Hepatic stellate cell (primary cell): Measurements from ENCODE around the gene TAS1R3.

Experiments used
- DNase-seq: peaks from one replicate; pipeline ENCODE4 v3.0.0; 2011; ENCODE audit warnings: low spot score

Gene TAS1R3

DNA sequence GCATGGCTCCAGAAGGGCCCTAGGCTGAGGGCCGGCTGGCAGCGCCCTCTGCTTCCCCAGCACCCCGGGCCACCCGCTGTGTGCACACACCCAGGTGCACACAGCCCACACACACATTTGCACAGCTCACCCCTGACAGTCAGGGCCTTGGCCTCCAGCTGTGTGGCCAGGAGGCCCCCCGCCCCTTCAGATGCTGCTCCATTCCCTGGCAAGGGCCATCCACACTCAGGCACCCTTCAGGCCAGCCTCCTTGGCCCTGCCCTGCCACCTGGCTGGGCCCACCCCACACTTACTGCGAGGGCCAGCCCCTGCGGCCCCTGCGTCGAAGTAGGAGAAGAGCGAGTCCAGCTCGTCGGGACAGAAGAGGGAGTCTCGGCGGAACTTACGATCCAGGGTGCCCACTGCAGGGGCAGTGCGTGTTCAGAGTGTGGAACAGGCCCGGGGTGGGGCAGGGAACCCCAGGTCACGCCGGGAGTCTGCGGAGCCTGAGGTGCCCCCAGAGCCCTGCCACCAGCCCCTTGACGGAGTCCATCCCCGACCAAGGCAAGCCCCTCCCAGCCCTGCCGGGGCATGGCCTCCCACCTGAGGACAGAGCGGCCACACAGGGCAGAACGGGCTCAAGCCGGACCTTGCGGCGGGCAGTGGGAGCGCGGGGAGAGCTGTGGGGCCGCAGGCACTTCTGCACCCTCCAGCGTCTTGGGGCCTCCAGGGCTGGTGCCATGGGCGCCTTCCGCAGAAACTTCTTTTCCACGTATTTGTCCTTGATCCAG lies 35.7 kb upstream of the TAS1R3 start:
- DNase-seq = no peak

DNA sequence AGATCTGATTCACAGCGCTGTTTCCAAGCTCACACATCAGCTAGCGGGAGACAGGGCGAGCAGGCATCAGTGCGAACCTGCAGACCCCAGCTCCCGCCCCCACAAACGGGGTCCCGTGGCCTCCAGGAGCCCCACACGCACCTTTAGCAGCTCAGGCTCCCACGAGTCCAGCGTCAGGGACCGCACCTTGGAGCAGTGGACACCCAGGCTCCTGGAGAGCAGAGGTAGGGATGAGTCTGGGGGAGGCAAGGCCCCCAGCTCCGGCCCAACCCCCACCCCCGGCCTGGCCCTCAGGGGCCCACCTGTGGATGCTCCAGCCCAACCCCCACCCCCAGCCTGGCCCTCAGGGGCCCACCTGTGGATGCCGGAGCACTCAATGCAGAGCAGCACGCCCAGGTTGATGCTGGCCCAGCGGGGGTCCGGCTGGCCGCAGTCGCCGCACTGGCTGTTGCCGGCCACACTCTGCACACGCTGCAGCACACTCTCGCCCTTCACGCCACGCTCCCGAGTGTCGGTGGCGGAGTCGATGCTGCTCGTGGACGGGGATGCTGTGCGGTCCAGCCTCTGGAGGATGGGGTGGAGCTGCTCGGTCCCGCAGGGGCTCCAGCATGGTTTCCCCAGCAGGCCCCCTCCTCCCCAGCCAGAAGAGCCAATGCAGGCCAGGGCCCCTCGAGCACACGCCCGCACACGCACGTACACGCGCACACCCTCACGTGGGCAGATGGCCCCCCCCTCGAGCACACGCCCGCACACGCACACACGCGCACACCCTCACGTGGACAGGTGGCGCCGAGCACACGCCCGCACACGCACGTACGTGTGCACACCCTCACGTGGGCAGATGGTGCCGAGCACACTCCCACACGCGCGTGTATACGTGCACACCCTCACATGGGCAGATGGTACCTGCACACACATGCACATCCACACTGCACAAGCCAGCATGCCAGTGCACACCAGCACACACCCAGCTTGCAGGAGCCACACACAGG lies 34.7 kb upstream of the TAS1R3 start:
- DNase-seq = no peak

DNA sequence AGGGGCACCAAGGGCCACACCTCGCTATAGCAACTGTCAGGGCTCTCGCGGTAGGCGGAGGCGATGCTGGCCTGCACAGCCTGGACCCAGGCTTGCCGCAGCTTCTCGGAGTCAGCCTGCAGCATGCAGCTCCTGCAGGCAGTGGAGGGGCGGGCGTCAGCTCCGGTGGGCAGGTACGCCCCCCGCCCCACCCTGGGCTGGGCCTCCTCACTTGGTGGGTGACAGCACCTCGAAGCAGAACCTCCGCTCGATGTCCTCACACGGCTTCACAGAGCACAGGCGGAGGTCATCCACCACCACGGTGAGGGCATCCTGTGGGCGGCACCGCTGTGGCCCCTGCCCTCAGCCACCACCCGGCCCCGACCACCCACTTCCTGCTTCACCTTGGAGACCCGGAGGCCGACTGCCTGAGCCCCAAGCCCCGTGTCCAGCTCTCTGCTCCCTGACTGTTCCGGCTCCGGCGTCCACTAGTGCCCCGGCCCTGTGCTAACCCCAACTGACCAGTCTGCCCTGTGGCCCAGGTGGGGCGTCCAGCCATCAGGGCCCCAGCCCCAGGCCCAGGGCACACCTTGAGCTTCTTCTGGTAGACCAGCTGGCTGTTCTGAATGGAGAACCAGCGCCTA lies 33.2 kb upstream of the TAS1R3 start:
- DNase-seq = no peak

DNA sequence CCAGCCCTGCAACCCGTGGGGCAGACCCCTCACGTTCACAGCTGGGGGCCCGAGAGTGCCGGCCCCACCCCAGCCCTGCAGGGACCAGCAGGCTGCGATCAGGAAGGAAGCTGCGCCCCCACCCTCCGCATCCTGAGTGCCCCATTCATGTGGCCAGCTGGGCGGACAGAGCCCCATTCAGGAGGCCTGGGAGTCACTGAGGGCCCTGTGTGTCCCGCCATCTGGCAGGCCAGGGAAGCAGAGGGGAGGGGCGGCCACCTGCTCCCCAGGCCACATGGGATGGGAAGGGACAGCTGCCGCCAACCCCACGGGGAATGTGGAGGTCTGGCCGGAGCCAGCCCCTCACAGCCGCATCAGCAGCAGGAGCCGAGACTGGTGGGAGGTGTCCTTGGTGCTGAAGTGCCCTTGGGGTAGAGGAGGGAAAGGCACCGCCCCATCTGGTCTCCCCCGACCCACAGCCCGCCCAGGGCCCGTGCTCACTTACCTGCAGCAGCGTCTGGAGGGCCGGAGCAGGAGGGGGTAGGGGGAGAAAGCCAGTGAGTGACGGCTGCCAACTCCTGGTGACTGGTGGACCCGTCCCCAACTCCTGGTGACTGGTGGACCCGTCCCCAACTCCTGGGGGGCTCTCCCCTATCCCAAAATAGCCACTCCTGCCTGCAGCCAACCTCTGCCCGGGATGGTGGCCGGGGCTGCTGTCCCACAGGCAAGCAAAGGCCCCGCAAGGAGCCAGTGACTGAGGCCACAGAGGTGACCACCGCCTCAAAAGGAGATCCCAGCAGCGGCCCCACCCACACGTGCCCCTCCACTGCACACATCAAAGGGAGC lies 32.0 kb upstream of the TAS1R3 start:
- DNase-seq = no peak

DNA sequence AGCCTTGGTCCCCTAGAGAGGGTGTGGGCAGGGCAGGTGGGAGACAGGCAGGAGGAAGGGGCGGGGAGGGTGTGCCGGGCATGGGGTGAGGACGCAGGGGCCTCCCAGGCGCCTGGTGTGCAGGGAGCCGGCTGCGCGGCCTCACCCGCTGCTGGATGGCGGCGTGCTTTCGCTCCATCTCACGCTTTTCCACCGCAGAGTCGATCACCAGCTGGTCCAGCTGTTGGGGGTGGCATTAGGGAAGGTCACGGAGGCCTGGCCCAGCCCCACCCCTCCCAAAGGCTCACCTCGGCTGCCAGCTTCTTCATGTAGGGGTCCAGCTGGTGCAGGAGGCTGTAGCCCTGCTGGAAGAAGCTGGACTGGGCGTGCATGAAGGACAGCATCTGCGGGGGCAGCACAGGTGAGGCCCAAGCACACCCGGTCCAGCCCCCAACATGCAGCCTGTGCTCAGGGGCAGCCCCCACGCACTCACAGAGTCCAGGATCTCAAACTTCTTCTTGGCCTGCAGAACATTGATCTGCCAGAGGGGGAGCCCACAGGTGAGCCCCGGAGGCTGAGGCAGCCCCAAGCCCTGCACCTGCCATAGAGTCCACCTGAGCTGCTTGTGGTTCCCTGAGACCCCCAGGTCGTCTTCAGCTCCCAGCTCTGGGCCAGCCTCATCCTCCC lies 31.3 kb upstream of the TAS1R3 start:
- DNase-seq = no peak

DNA sequence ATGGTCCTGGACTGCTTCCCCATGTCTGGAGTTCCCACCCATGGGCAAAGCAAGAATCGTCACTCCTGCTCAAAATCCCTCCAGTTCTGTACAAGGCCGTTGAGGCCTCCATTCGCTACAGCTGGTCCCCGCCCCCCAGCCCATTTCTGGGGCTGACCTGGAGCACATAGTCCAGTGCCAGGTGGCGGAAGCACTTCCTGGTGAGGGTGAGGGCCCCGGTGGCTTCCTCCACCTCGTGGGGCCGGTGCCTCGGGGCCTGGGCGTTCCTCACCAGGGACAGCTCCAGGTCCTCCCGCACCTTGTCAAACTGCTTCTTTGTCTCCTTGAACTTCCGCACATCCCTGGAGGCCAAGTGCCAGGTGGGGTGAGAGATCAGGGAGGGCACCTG lies 30.7 kb upstream of the TAS1R3 start:
- no peak for DNase-seq

DNA sequence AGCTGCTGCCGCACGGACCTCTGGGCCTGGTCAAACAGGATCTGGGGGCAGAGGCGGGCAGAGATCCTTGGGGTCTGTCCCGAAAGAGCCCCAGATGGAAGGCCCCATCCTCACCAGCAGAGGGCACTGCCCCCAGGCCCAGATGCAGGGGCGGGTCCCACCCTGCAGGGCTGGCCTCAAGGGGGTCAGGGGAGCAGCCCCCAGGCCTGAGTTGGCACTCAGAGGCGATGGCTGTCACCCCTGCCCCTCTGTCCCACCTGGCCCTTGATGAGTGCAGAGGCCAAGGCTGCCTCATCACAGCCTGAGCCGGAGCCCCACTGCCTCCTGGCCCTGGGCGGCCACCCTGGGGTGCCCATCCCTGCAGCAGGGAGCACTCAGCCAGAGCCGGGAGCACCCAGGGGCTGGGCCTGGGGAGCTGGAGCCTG lies 29.1 kb upstream of the TAS1R3 start:
- DNase-seq = no peak

DNA sequence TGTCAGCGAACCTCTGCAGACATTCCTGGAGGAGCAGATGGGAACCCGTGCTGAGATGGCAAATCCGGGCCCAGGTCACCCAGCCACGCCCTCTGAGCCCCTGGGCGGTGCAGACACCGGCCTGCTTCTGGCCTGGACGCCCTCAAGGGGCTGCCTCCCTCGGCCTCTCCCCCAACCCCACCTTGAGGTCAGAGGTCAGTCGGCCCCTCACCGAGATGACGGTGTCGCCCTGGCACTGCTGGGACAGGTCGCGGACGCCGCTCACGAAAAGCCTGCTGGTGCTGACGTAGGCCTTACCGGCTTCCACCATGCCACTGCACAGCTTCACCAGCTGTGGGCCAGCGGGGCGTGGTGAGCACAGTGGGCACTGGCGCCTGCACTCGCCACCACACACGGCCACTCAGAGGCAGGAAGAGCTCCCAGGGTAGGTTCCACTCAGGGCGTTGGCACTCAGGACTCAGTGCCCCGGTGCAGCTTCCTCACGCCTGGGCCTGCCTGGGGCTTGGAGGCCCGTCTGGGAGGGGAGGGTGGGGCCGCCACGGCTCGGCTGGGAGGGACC lies 28.1 kb upstream of the TAS1R3 start:
- DNase-seq = no peak

DNA sequence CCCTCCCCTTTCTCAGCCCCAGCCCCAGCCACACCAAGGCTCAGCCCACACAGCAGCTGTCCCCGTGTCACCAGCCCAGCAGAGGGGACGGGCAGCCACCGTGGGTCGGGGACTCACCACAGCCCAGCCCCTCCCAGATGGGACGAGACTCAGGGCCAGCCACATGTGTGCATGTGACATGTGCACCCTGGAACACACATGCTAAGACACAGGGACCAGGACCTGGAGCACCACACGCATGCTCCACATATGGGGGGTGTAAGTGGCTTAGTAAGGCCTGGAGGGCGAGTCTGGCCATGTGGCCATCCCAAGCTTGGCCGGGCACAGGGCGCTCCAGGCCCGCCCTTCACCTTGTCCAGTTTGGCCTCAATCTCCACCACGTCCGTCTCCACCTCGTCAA lies 27.3 kb upstream of the TAS1R3 start:
- no peak for DNase-seq

DNA sequence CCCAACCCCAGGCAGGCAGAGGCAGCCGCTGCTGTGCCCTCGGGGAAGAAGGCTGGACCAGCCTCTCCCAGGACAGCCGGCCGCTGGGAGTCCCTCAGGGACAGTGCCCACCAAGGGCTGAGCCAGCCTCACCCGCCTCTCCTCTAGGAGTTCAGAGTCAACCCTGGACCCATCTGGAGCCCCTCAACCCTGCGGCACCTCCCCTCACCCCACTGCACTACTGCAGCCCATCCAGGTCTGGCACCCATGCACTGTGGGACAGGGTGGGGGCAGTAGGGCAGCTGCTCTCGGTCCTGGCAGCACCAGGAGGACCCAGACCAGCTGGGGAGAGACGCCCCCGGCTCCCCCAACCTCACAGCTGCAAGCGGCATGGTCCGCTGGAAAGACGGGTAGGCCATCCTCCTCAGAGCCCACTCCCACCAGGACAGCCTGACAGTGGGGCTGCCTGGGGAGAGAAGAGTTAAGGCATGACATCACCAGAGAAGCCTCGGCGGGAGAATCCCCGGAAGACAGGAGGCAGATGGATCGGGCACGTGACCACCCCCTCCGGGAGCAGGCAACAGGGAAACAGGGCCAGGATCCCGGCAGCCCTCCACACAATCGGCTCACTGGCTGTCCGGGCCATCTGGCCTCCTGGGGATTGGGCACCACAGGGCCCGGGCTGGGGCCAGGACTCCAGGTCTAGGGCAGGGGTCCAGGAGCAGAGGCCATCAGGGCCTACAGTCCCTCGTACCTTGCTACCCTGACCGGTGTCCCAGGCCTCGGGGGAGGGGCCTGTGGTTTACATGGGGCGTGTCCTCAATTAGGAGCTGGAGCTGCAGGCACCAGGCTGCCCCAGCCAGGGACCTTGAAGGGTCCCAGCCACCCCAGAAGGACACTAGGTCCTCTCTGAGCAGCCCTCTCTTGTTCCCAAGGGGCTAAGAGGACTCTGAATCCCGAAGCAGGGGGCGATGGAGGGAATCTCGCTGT lies 26.5 kb upstream of the TAS1R3 start:
- peak; percentile 93 for DNase-seq

DNA sequence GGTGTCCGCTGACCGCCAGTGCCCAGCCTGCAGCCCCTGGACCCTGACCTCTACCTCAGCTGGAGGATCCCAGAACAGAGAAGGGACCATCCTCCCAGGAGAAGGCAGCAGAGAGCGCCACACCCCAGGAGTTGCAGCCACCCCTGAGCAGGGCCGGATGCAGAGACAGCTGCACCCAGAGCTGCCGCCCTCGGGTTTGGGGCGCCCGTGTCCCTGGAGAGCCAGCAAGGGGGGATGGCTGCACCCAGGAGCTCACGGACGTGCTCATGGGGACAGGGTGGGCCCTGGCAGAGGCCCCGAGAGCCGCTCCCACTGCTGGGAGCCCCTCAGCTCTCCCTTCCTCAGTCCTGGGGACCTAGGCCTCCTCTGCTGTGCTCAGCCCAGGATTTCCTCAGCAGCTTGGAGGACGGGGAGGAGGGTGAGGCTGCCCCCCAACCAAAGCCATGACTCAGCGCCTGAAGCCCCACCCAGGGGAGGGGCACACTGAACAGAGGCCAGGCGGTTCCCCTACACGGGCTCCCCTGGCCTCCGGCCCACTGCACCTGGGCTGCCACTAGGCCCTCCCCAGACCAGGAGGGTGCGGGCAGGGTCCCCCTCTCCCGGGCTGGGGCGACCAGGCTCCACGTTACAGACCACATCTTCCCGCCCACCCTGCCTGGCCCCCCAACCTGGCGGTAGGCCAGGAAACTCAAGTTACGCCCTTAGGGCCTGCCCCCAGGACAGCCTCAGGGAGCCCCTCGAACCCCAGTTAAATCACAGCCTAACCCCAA lies 25.6 kb upstream of the TAS1R3 start:
- DNase-seq = peak; percentile 87

DNA sequence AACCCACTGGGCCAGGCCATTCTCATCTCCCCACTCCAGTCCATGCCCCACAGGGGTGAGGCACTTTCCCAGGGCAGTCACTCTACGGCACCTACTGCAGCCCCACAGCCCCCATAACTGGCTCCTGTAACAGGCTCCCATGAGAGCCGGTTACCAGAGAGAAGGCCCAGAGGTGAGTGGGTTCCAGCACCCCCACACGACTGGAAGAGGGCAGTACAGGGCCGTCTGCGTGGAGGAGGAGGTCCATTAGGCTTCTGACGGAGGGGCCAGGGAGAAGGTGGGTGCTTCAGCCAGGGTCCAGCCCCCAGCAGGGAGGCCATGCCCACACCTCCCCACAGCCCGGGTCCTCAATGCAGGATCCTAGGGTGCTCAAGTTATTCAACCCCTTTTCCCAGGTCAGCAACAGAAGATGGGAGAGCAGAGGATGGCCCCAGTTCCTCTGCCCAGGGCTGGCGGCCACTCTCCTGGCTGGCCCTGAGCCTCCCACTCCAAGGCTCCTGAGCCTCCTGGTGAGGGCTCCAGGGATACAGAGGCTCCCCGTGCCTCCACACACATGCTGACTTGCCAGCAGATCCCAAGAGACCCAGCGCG lies 24.9 kb upstream of the TAS1R3 start:
- no peak for DNase-seq

DNA sequence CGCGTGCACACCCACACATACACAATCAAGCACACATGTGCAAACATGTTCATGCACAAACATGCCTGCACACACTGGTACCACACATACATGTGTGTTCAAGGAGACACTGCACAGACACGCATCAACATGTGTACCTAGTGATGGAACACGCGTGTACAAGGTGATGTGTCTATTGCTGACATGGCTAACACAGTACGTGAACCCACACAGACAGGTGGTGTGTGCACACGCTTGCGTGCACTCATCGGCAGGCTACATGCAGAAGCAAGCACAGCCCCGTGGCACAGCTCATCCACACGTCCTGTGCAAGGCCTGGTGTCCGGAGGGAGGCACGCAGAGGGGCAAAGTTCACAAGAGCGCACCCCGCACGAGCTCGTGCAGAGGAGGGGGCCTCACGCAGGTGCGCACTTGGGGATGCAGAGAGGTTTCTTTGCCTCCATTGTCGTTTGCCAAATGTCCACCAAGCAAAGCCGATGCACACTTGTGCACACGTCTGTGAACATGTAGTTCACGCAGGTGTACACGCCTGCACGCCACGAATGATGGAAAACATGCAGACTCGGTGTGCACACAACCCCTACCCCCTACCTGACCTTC lies 24.3 kb upstream of the TAS1R3 start:
- no peak for DNase-seq

DNA sequence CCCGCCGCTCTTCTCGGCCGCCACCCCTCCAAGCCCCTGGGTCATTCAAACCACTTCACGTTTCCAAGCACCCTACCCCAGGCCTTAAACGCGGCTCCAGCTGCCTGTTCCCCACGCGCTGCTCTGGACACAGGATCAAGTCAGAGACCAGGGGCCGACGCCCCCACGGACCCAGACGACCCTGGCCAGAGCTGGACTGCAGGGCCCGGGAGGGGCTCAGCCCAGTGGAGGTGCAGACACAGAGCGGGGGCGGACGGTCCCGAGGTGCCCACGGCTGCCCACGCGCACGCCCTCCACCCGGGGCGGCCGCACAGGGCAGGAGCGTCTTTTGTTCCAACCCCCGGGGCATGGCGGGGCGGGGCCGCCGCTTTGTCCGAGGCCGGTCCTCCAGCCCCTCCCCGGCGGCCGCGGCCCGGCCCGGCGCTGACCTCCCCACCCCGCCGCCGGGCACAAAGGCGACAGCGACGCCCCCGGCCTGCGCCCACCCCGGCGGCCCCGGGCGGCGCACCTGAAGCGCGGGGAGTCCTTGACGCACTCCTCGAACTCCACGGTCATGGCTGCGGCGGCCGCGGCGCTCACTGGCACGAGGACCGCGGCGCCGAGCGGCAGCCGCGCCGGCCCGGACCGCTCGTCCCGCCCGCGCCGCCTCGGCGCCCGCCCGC lies 23.7 kb upstream of the TAS1R3 start:
- peak; percentile 46 for DNase-seq

DNA sequence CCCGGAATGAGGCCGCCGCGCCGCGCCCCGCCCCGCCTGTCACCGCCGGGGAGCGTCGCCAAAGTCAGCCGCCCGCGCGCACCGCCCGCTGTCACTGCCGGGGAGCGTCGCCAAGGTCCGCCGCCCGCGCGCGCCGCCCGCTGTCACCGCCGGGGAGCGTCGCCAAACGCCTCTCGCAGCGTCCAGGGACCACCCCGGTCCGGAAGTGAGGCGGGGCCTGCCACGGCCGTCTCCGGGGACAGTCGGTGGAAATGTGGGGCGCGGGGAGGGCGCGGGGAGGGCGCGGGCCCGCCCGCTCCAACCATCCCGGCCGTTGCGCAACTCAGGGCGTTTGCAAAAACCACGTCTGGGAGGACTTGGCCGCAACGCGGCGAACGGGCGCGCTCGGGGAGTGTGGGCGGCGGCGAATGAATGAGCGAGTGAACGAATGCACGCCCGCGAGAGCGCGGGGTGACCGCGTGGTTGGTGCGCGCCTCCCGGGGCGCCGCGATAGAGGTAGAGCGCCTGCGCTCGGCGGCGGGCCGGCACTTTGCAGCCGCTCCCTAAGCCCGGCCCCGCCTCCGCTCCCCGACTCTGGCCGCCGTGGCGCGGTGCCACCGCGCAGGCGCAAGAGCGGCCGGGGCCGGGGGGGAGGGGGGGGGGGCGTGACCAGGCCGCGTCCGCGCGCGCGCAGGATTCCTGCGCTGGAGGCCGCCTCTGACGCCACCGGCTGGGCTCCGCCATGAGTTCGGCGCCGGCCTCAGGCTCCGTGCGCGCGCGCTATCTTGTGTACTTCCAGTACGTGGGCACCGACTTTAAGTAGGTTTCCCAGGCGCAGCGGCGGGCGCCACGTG lies 22.9 kb upstream of the TAS1R3 start, which contains the start of the genes ACAP3 and PUSL1:
TSS of gene ACAP3 (minus strand) at position 8 of the 833 bp plus-strand sequence. CDS start 115 bp downstream, outside the sequence.
TSS of gene PUSL1 (plus strand) at position 675 of the 833 bp plus-strand sequence. CDS start at position 722, 47 bp downstream.
- peak; percentile 99 for DNase-seq

DNA sequence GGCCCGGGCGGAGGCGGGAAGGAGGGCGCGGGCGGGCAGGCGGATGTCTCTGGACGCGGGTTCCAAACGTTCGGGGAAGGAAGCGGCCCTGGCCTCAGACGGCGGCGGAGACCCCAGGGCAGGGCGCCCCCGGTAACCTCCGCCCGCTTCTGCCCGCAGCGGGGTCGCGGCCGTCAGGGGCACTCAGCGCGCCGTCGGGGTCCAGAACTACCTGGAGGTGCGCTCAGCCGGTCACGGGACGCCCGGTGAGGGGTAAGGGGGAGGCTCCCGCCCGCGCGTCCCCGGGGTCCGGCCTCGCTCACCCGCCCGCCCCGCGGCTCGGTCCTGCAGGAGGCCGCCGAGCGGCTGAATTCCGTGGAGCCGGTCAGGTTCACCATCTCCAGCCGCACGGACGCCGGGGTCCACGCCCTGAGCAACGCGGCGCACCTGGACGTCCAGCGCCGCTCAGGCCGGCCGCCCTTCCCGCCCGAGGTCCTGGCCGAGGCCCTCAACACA lies 22.3 kb upstream of the TAS1R3 start:
- no peak for DNase-seq
